ENCODE results near the gene PALM.

- TF ChIP-seq, protein P1, sequence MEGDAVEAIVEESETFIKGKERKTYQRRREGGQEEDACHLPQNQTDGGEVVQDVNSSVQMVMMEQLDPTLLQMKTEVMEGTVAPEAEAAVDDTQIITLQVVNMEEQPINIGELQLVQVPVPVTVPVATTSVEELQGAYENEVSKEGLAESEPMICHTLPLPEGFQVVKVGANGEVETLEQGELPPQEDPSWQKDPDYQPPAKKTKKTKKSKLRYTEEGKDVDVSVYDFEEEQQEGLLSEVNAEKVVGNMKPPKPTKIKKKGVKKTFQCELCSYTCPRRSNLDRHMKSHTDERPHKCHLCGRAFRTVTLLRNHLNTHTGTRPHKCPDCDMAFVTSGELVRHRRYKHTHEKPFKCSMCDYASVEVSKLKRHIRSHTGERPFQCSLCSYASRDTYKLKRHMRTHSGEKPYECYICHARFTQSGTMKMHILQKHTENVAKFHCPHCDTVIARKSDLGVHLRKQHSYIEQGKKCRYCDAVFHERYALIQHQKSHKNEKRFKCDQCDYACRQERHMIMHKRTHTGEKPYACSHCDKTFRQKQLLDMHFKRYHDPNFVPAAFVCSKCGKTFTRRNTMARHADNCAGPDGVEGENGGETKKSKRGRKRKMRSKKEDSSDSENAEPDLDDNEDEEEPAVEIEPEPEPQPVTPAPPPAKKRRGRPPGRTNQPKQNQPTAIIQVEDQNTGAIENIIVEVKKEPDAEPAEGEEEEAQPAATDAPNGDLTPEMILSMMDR (IDR thresholded peaks at IDR 0.05), result no peak
- TF ChIP-seq POLR2AphosphoS5 (IDR thresholded peaks at IDR 0.05; ENCODE audit: low read depth, low read length) (no peak), TCF7L2 (IDR thresholded peaks at IDR 0.05; ENCODE audit: low read depth, low read length) (no peak)
- TF ChIP-seq, protein P2, sequence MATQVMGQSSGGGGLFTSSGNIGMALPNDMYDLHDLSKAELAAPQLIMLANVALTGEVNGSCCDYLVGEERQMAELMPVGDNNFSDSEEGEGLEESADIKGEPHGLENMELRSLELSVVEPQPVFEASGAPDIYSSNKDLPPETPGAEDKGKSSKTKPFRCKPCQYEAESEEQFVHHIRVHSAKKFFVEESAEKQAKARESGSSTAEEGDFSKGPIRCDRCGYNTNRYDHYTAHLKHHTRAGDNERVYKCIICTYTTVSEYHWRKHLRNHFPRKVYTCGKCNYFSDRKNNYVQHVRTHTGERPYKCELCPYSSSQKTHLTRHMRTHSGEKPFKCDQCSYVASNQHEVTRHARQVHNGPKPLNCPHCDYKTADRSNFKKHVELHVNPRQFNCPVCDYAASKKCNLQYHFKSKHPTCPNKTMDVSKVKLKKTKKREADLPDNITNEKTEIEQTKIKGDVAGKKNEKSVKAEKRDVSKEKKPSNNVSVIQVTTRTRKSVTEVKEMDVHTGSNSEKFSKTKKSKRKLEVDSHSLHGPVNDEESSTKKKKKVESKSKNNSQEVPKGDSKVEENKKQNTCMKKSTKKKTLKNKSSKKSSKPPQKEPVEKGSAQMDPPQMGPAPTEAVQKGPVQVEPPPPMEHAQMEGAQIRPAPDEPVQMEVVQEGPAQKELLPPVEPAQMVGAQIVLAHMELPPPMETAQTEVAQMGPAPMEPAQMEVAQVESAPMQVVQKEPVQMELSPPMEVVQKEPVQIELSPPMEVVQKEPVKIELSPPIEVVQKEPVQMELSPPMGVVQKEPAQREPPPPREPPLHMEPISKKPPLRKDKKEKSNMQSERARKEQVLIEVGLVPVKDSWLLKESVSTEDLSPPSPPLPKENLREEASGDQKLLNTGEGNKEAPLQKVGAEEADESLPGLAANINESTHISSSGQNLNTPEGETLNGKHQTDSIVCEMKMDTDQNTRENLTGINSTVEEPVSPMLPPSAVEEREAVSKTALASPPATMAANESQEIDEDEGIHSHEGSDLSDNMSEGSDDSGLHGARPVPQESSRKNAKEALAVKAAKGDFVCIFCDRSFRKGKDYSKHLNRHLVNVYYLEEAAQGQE (IDR thresholded peaks at IDR 0.05; ENCODE audit: insufficient read depth in 1 of 2, low read depth in 2 of 2, low read length in 1 of 2), result no peak
These were observed 47.8 kb upstream of the PALM start for GRCh38 chr19:660793-661426.
